Activated naive CD4-positive, alpha-beta T cell treated with anti-CD3 and anti-CD28 coated beads for 36 hours (primary cell): ENCODE measurements around the gene DPP6. TPM values are rescaled to one million over a fixed set of nuclear protein-coding genes. Genes with fewer than 3 reads are reported as not detected.

Experiments
- CTCF ChIA-PET: fragments of 350-600 bp; sonication (Branson Sonifier 250); formaldehyde crosslinking; loops from one replicate; lab custom pipeline; 2021; ENCODE audit warnings: antibody characterized with exemption; lab: Charles Lee
- DNase-seq: peaks from one replicate; pipeline ENCODE4 v3.0.0-alpha.2; 2020
- H3K27ac Mint-ChIP-seq: one replicate; pipeline ENCODE4 v1.8.0; 2021; ENCODE audit warnings: mild to moderate bottlenecking, mixed read lengths
- H3K27me3 Mint-ChIP-seq: one replicate; pipeline ENCODE4 v1.8.0; 2021; ENCODE audit warnings: low read depth, mixed read lengths
- H3K36me3 Mint-ChIP-seq: one replicate; pipeline ENCODE4 v1.8.0; 2021; ENCODE audit warnings: low read depth, mixed read lengths
- H3K4me1 Mint-ChIP-seq: one replicate; pipeline ENCODE4 v1.8.0; 2021; ENCODE audit warnings: low read depth, mixed read lengths
- H3K4me3 Mint-ChIP-seq: one replicate; pipeline ENCODE4 v1.8.0; 2021; ENCODE audit warnings: mild to moderate bottlenecking, moderate library complexity, mixed read lengths
- H3K9me3 Mint-ChIP-seq: one replicate; pipeline ENCODE4 v1.8.0; 2021; ENCODE audit warnings: mixed read lengths
- intact Hi-C: fragments of 100-400 bp; cut with micrococcal nuclease; formaldehyde crosslinking; loops from one replicate; pipeline ENCODE4 v1.15.1; 2023
- total RNA-seq, 2 experiments: library from RNA; stranded (reverse); gene quantifications; one replicate each; pipeline ENCODE4 v1.2.3, GENCODE V29; 2021

Gene DPP6
- total RNA-seq, 2 experiments from 2014 or later, result not detected

DNA sequence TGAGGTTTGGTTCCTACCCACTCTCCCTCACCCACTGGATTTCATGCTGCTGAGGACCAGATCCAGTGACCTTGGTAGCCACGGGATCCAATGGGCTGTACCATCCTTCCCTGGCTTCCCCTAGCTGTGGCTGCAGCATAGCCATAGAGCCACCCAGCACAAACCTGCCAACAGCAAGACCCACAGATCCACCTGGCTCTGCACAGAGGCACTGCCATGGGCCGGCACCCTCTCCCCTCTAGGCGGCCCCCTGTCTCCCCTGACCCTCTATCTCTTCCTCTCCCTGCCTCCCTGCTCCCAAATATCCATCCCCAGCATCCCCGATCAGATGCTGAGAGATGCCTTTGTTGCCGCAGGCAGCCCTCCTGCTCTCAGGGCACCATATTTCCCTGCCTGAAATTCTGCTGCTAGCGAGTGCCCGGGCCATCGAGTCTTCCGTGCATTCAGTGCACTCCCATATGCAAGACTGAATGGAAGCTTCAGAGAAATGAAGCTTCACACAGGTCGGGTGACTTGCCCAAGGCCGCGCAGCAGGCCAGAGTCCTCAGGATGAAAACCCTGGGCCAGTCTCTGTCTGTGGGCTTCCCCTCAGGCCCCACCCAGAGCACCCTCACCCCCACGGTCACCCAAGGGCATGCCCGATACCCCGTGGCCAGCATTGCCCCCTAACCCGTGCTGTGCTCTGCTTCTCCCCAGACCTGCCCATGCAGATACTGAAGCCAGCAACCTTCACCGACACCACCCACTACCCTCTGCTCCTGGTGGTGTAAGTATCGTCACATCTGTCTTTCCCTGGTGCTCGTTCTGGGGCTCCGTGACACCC, 819.9 kb downstream of the DPP6 start:
- intact Hi-C loops, result no loop called here
- Mint-ChIP-seq H3K36me3 (no peaks in the 10 kb centered on the region), H3K4me1 (no peaks in the 10 kb centered on the region)

GRCh38 chr7:154872811-154873499, 820.8 kb downstream of the DPP6 start:
- Mint-ChIP-seq H3K27me3 (peaks cover 31% of the 10 kb centered on the region), H3K27ac (no peak overlapping the region), H3K4me3 (no peak overlapping the region), H3K36me3 (no peaks in the 10 kb centered on the region), H3K9me3 (no peaks in the 10 kb centered on the region), H3K4me1 (no peaks in the 10 kb centered on the region)
- no peak for DNase-seq
- intact Hi-C loops, result no loop called here
- CTCF ChIA-PET, result no interaction called here

More for the DNA sequence above, 819.9 kb downstream of the DPP6 start:
- no peak overlapping the region for H3K4me3 Mint-ChIP-seq
- DNase-seq, result no peak
- CTCF ChIA-PET, result no interaction called here
- H3K27ac Mint-ChIP-seq, result no peak overlapping the region
- H3K9me3 Mint-ChIP-seq, result no peaks in the 10 kb centered on the region
- peaks cover 39% of the 10 kb centered on the region for H3K27me3 Mint-ChIP-seq

GRCh38 chr7:154873500-154874121, 821.4 kb downstream of the DPP6 start:
- no peak for DNase-seq
- Mint-ChIP-seq H3K4me1 (no peaks in the 10 kb centered on the region), H3K36me3 (no peaks in the 10 kb centered on the region), H3K27ac (no peak overlapping the region), H3K27me3 (peaks cover 27% of the 10 kb centered on the region), H3K9me3 (no peaks in the 10 kb centered on the region), H3K4me3 (no peak overlapping the region)
- intact Hi-C loops, result no loop called here
- CTCF ChIA-PET, result no interaction called here

GRCh38 chr7:154874409-154875113, 822.4 kb downstream of the DPP6 start:
- no peak for DNase-seq
- CTCF ChIA-PET, result no interaction called here
- no peak overlapping the region for H3K4me3 Mint-ChIP-seq
- no peaks in the 10 kb centered on the region for H3K4me1 Mint-ChIP-seq
- intact Hi-C loops, result no loop called here
- H3K27ac Mint-ChIP-seq, result no peak overlapping the region
- H3K9me3 Mint-ChIP-seq, result no peaks in the 10 kb centered on the region
- peaks cover 20% of the 10 kb centered on the region for H3K27me3 Mint-ChIP-seq
- no peaks in the 10 kb centered on the region for H3K36me3 Mint-ChIP-seq

- H3K9me3 Mint-ChIP-seq, result no peaks in the 10 kb centered on the region
- no peak overlapping the region for H3K27ac Mint-ChIP-seq
- H3K4me1 Mint-ChIP-seq, result no peaks in the 10 kb centered on the region
- no peaks in the 10 kb centered on the region for H3K36me3 Mint-ChIP-seq
- no peak for DNase-seq
- H3K27me3 Mint-ChIP-seq, result peaks cover 18% of the 10 kb centered on the region
- intact Hi-C loops, result no loop called here
- CTCF ChIA-PET, result no interaction called here
- no peak overlapping the region for H3K4me3 Mint-ChIP-seq
Observed at GRCh38 chr7:154875297-154875696, 823.1 kb downstream of the DPP6 start.

GRCh38 chr7:154876516-154876915, 824.3 kb downstream of the DPP6 start:
- no peaks in the 10 kb centered on the region for H3K4me1 Mint-ChIP-seq
- intact Hi-C loops, result no loop called here
- CTCF ChIA-PET, result no interaction called here
- peaks cover 14% of the 10 kb centered on the region for H3K27me3 Mint-ChIP-seq
- no peaks in the 10 kb centered on the region for H3K36me3 Mint-ChIP-seq
- no peak for DNase-seq
- H3K27ac Mint-ChIP-seq, result no peak overlapping the region
- H3K4me3 Mint-ChIP-seq, result no peak overlapping the region
- no peaks in the 10 kb centered on the region for H3K9me3 Mint-ChIP-seq

GRCh38 chr7:154877031-154877430, 824.8 kb downstream of the DPP6 start:
- Mint-ChIP-seq H3K36me3 (no peaks in the 10 kb centered on the region), H3K4me1 (no peaks in the 10 kb centered on the region), H3K27me3 (peaks cover 13% of the 10 kb centered on the region), H3K4me3 (no peak overlapping the region), H3K9me3 (no peaks in the 10 kb centered on the region), H3K27ac (no peak overlapping the region)
- CTCF ChIA-PET, result no interaction called here
- intact Hi-C loops, result no loop called here
- no peak for DNase-seq

- Mint-ChIP-seq H3K27me3 (peaks cover 11% of the 10 kb centered on the region), H3K36me3 (no peaks in the 10 kb centered on the region), H3K4me1 (no peaks in the 10 kb centered on the region), H3K27ac (no peak overlapping the region), H3K4me3 (no peak overlapping the region), H3K9me3 (no peaks in the 10 kb centered on the region)
- CTCF ChIA-PET, result no interaction called here
- DNase-seq, result no peak
- intact Hi-C loops, result no loop called here
Observed at GRCh38 chr7:154879629-154880028, 827.4 kb downstream of the DPP6 start.

DNA sequence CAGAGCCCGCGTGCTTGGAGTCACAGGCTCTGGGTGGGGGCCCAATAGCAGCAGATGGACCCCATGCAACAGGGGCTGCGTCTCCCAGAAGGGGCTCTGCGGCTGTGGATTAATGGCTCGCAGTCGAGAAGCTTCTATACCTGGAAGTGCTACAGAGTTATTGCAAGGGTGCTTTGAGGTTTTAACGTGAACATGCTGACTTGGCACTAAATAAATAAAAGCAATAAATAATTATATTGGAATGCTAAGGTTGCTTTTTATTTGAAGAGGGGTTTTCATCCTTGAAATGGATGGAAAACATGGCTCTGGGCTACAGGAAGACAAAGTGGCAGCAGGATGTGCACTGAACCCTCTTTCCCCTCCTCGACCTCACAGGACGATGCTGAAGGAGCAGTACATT, 828.3 kb downstream of the DPP6 start:
- intact Hi-C loops, result no loop called here
- H3K4me1 Mint-ChIP-seq, result no peaks in the 10 kb centered on the region
- H3K4me3 Mint-ChIP-seq, result no peak overlapping the region
- CTCF ChIA-PET, result no interaction called here
- DNase-seq, result no peak
- no peaks in the 10 kb centered on the region for H3K9me3 Mint-ChIP-seq
- H3K27ac Mint-ChIP-seq, result no peak overlapping the region
- H3K36me3 Mint-ChIP-seq, result no peaks in the 10 kb centered on the region
- H3K27me3 Mint-ChIP-seq, result peaks cover 11% of the 10 kb centered on the region

- no peak overlapping the region for H3K4me3 Mint-ChIP-seq
- H3K36me3 Mint-ChIP-seq, result no peaks in the 10 kb centered on the region
- no peak overlapping the region for H3K27ac Mint-ChIP-seq
- no peaks in the 10 kb centered on the region for H3K4me1 Mint-ChIP-seq
- H3K9me3 Mint-ChIP-seq, result no peaks in the 10 kb centered on the region
- peaks cover 11% of the 10 kb centered on the region for H3K27me3 Mint-ChIP-seq
- CTCF ChIA-PET, result no interaction called here
- DNase-seq, result no peak
- intact Hi-C loops, result no loop called here
Observed at GRCh38 chr7:154881026-154881425, 828.8 kb downstream of the DPP6 start.

GRCh38 chr7:154881526-154881925, 829.3 kb downstream of the DPP6 start:
- intact Hi-C loops, result no loop called here
- H3K4me1 Mint-ChIP-seq, result no peaks in the 10 kb centered on the region
- no peak overlapping the region for H3K4me3 Mint-ChIP-seq
- peaks cover 7% of the 10 kb centered on the region for H3K27me3 Mint-ChIP-seq
- no peak for DNase-seq
- no peak overlapping the region for H3K27ac Mint-ChIP-seq
- CTCF ChIA-PET, result no interaction called here
- H3K36me3 Mint-ChIP-seq, result no peaks in the 10 kb centered on the region
- no peaks in the 10 kb centered on the region for H3K9me3 Mint-ChIP-seq

GRCh38 chr7:154882931-154883474, 830.8 kb downstream of the DPP6 start:
- Mint-ChIP-seq H3K27me3 (peaks cover 3% of the 10 kb centered on the region), H3K4me1 (no peaks in the 10 kb centered on the region), H3K27ac (no peak overlapping the region), H3K9me3 (no peaks in the 10 kb centered on the region), H3K4me3 (no peak overlapping the region), H3K36me3 (no peaks in the 10 kb centered on the region)
- CTCF ChIA-PET, result no interaction called here
- DNase-seq, result no peak
- intact Hi-C loops, result no loop called here
